Esophagus squamous epithelium (tissue), 5 donors: ENCODE results near the gene TTC9C. TPM values are rescaled to one million over a fixed set of nuclear protein-coding genes. Genes with fewer than 3 reads are reported as not detected.
"Not testable (repeated sequence)": the region's sequence is repeated elsewhere in the genome, so short reads cannot be mapped to it uniquely, and the experiment has no call there.

Source experiments
- DNase-seq: peaks from one replicate; lab custom pipeline; 2025; lab: John Stamatoyannopoulos, UW
- H3K27ac ChIP-seq, 4 donors: fragments of 200-600 bp; sonication (generic); one replicate each; pipeline ENCODE4 v1.5.1; 2016 to 2019; ENCODE audit warnings: mild to moderate bottlenecking in 1 of 4
- H3K27me3 ChIP-seq, 4 donors: fragments of 200-600 bp; sonication (generic); 1 replicate in 3 of 4; 2 replicates in 1 of 4; pipeline versions ENCODE4 v1.5.1 to v1.6.0; 2017 to 2021; ENCODE audit warnings: antibody characterized with exemption in 1 of 4
- H3K36me3 ChIP-seq, 3 donors: fragments of 200-600 bp; sonication (generic); one replicate each; pipeline ENCODE4 v1.5.1; 2016 to 2019
- H3K4me1 ChIP-seq, 3 donors: fragments of 200-600 bp; sonication (generic); one replicate each; pipeline ENCODE4 v1.5.1; 2017 to 2019
- H3K4me3 ChIP-seq, 4 donors: fragments of 200-600 bp; sonication (generic); 1 replicate in 3 of 4; 2 replicates in 1 of 4; pipeline ENCODE4 v1.5.1; 2016 to 2019; ENCODE audit warnings: mild to moderate bottlenecking in 2 of 4, moderate library complexity in 1 of 4
- H3K9me3 ChIP-seq, 3 donors: fragments of 200-600 bp; sonication (generic); one replicate each; pipeline ENCODE4 v1.5.1; 2016 to 2019
- POLR2A ChIP-seq, 4 donors: fragments of 450-650 bp; IDR thresholded peaks; one replicate each; pipeline ENCODE4 v1.6.1; 2017; ENCODE audit warnings: antibody characterized with exemption in 4 of 4, mild to moderate bottlenecking in 4 of 4, moderate library complexity in 3 of 4
- WGBS, 2 donors: methylation state at CpG; one replicate each; pipeline ENCODE4 v1.1.5; 2018; 5-methylcytosine and 5-hydroxymethylcytosine counted together
- intact Hi-C: fragments of 100-400 bp; cut with DNase I; formaldehyde crosslinking; loops from one replicate; pipeline ENCODE4 v1.15.0; 2022
- total RNA-seq, 4 donors: library from RNA; depleted of rRNA; stranded (reverse); fragments of >200 nt; gene quantifications; one replicate each; pipeline ENCODE4 v1.1.0, GENCODE V29; 2016
- TF ChIP-seq, protein P1 (sequence below), 6 experiments: fragments of 450-650 bp in 4 of 6; fragments of 200-600 bp in 2 of 6; sonication (generic) in 2 of 6; IDR thresholded peaks; one replicate each; pipeline ENCODE4 v1.5.1; 2016 to 2019; ENCODE audit warnings: antibody characterized with exemption in 6 of 6, mild to moderate bottlenecking in 4 of 6, moderate library complexity in 4 of 6
- donor health status: DM: yes; HTN: yes; CAD: no.

TTC9C gene
- total RNA-seq, 4 donors from 2014 or later, result 9.6 to 21.3 (median 15.0) TPM

- DNase-seq, result no peak
- no peaks in the 10 kb centered on the region for H3K9me3 ChIP-seq
- peaks cover 21 to 34% (median 22%) of the 10 kb centered on the region in 3 donors for H3K4me1 ChIP-seq
- no peak overlapping the region for H3K27ac ChIP-seq
- no peak overlapping the region for H3K4me3 ChIP-seq
- H3K27me3 ChIP-seq, result no peaks in the 10 kb centered on the region
- TF ChIP-seq POLR2A (IDR thresholded peaks at IDR 0.05), result no peak
- TF ChIP-seq, protein P1, sequence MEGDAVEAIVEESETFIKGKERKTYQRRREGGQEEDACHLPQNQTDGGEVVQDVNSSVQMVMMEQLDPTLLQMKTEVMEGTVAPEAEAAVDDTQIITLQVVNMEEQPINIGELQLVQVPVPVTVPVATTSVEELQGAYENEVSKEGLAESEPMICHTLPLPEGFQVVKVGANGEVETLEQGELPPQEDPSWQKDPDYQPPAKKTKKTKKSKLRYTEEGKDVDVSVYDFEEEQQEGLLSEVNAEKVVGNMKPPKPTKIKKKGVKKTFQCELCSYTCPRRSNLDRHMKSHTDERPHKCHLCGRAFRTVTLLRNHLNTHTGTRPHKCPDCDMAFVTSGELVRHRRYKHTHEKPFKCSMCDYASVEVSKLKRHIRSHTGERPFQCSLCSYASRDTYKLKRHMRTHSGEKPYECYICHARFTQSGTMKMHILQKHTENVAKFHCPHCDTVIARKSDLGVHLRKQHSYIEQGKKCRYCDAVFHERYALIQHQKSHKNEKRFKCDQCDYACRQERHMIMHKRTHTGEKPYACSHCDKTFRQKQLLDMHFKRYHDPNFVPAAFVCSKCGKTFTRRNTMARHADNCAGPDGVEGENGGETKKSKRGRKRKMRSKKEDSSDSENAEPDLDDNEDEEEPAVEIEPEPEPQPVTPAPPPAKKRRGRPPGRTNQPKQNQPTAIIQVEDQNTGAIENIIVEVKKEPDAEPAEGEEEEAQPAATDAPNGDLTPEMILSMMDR (IDR thresholded peaks at IDR 0.05), result no peak
- WGBS, 2 donors, result 62 to 70% methylated on average over 7 to 8 of the region's 9 CpGs
- H3K36me3 ChIP-seq, result peaks cover 0 to 6% (median 0%) of the 10 kb centered on the region in 3 donors
- intact Hi-C loops, result no loop called here
These were observed 29.8 kb downstream of the TTC9C start for GRCh38 chr11:62757846-62758788.

- Histone ChIP-seq H3K27ac (peak overlapping the region; percentile 80 to 93 (median 88)), H3K4me1 (peaks cover 12 to 33% (median 17%) of the 10 kb centered on the region in 3 donors), H3K4me3 (peak overlapping the region; percentile 53 to 91 (median 60)), H3K36me3 (peaks cover 0 to 33% (median 0%) of the 10 kb centered on the region in 3 donors)
- DNase-seq, H3K9me3 ChIP-seq, H3K27me3 ChIP-seq: not testable (repeated sequence)
- intact Hi-C loops, result loop anchor here (5.0 kb wide), 1 partner anchor 34 kb away; the partner anchor contains the start of genes HNRNPUL2 and TTC9C
- 39 to 41% methylated on average over 8 to 9 of the region's 9 CpGs for WGBS, 2 donors
These were observed 32.6 kb downstream of the TTC9C start for GRCh38 chr11:62760867-62761227.

DNA sequence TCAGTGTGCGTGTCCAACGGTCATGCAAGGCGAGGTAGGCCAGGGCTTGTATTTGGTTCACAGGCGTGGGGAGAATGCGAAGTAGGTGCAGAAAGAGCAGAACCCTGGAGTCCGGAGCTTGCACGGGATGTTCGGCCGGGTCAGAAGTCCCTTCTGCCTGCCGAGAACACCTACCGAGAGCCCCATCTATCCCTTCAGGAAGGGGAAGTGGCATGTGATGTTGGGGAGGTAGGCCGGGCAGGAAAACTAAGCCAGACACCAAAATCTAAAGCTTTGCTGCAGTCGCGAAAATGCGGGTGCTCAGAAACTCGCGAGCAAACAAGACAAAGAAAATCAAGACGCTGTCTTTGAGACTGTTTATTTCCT, 42.5 kb downstream of the TTC9C start:
- H3K27ac ChIP-seq, result peak overlapping the region; percentile 91 to 99 (median 97)
- peak overlapping the region; percentile 60 to 92 (median 68) for H3K4me3 ChIP-seq
- no peaks in the 10 kb centered on the region for H3K9me3 ChIP-seq
- peaks cover 7 to 39% (median 7%) of the 10 kb centered on the region in 3 donors for H3K36me3 ChIP-seq
- intact Hi-C loops, result no loop called here
- 0 to 2% methylated on average over 17 to 18 of the region's 18 CpGs for whole genome bisulfite sequencing, 2 donors
- no peak for DNase-seq
- H3K27me3 ChIP-seq, result no peaks in the 10 kb centered on the region
- peaks cover 9 to 54% (median 17%) of the 10 kb centered on the region in 3 donors for H3K4me1 ChIP-seq
- TF ChIP-seq POLR2A (IDR thresholded peaks at IDR 0.05), result no peak
- TF ChIP-seq, protein P1 (IDR thresholded peaks at IDR 0.05), result no peak

DNA sequence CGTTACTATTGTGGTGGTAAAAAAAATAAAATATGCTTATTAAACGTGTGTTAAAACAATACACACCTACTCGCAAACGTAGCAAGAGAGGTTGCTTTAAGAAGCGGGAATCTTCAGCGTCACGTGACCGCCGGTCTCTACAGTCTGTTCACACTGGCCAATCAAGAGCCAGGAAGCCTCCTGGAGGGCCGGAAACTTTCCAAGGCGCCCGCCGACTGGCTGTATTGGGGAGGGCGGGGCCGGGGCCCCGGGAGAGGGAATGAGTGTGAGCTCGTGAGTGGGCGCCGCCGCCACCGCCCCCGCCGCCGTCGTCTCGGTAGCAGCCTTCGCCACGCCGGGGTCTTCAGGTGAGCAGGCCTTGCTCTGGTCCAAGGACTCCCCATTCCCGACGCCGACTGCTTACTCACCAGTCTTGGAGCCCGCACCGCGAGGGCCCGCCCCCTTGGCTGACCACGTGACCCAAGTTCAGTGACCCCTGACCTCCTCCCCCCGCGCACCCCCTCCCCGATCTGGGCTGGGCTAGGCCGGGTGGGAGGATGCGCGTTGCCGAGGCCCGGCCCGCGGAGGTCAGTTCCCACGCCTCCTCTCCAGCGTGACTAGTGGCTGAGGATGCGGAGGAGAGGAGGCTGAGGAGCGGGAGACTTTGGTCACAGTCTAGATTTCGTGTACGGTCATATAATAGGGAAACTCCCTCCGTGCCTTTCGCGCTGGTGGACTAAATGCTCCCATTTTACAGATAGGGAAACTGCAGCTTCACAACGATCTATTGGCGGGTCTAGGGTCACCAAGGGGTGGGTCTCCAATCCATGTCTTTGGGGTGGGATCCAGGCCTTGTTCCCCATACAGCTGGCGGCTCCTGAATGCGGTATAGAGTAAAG, 43.1 kb downstream of the TTC9C start, which contains the start of gene TAF6L:
Gene TAF6L (plus strand): TSS at position 253 of the 878 bp plus-strand sequence. CDS start 4,388 bp downstream, outside the sequence.
- peaks cover 9 to 54% (median 17%) of the 10 kb centered on the region in 3 donors for H3K4me1 ChIP-seq
- no peaks in the 10 kb centered on the region for H3K27me3 ChIP-seq
- intact Hi-C loops, result no loop called here
- peak within 1 kb of the TSS; percentile 60 to 92 (median 68) for H3K4me3 ChIP-seq
- 3 to 5% methylated on average over 24 to 28 of the region's 60 CpGs for WGBS, 2 donors
- peaks cover 11 to 39% (median 14%) of the 10 kb centered on the region in 3 donors for H3K36me3 ChIP-seq
- DNase-seq, result peak; percentile 90
- no peaks in the 10 kb centered on the region for H3K9me3 ChIP-seq
- TF ChIP-seq, protein P1 (IDR thresholded peaks at IDR 0.05), result peak in 1 of 6 experiments; percentile 0
- peak in 1 of 4 donors; percentile 7 for TF ChIP-seq POLR2A (IDR thresholded peaks at IDR 0.05)
- H3K27ac ChIP-seq, result peak within 1 kb of the TSS; percentile 91 to 99 (median 97)

- Histone ChIP-seq H3K4me3 (no peak overlapping the region), H3K9me3 (no peaks in the 10 kb centered on the region), H3K4me1 (peaks cover 9 to 54% (median 17%) of the 10 kb centered on the region in 3 donors), H3K27me3 (no peaks in the 10 kb centered on the region), H3K36me3 (peaks cover 11 to 44% (median 14%) of the 10 kb centered on the region in 3 donors), H3K27ac (peak overlapping the region; percentile 33 to 76 (median 44))
- 20 to 62% methylated on average over 3 of the region's 6 CpGs for WGBS, 2 donors
- TF ChIP-seq, protein P1 (IDR thresholded peaks at IDR 0.05), result no peak
- no peak for TF ChIP-seq POLR2A (IDR thresholded peaks at IDR 0.05)
- intact Hi-C loops, result no loop called here
- DNase-seq, result no peak
These were observed 46.1 kb downstream of the TTC9C start for GRCh38 chr11:62774407-62774806.
